Subcutaneous adipose tissue (tissue), 4 donors: ENCODE results near the gene KCNMB1. TPM values are rescaled to one million over a fixed set of nuclear protein-coding genes. Genes with fewer than 3 reads are reported as not detected.

Experiments used
- CTCF ChIP-seq: fragments of 450-650 bp; IDR thresholded peaks from one replicate; pipeline ENCODE4 v1.5.1; 2016; ENCODE audit warnings: low read depth, mild to moderate bottlenecking, control low read depth, antibody characterized with exemption, moderate library complexity
- total RNA-seq, 4 donors: library from RNA; depleted of rRNA; stranded (reverse); fragments of >200 nt; gene quantifications; one replicate each; pipeline ENCODE4 v1.1.0, GENCODE V29; 2016

The KCNMB1 gene
- total RNA-seq, 4 donors from 2014 or later: 0.19 to 1.0 (median 0.44) TPM; not detected in 1

- TF ChIP-seq CTCF: no peak
Measured at GRCh38 chr5:170378740-170379139, 10.4 kb downstream of the KCNMB1 start.

- TF ChIP-seq CTCF: no peak
Measured at GRCh38 chr5:170377027-170377426, 12.1 kb downstream of the KCNMB1 start.

- TF ChIP-seq CTCF: no peak
Measured at GRCh38 chr5:170375283-170375682, 13.9 kb downstream of the KCNMB1 start.

GRCh38 chr5:170372971-170373370 lies 16.2 kb downstream of the KCNMB1 start:
- TF ChIP-seq CTCF: no peak

GRCh38 chr5:170368586-170368985 lies 20.6 kb downstream of the KCNMB1 start:
- no peak for TF ChIP-seq CTCF

GRCh38 chr5:170366276-170366675 lies 22.9 kb downstream of the KCNMB1 start:
- TF ChIP-seq CTCF: no peak

- no peak for TF ChIP-seq CTCF
Measured at GRCh38 chr5:170365831-170366230, 23.3 kb downstream of the KCNMB1 start.

GRCh38 chr5:170365011-170365410 lies 24.2 kb downstream of the KCNMB1 start:
- TF ChIP-seq CTCF: no peak
